HEK293T (cell line): Measurements from ENCODE around the gene SAMD10.

ENCODE experiments used
- ARNT ChIP-seq: fragments of 450-650 bp; IDR thresholded peaks from 2 replicates; pipeline ENCODE4 v1.6.1; 2017; ENCODE audit warnings: mild to moderate bottlenecking
- ELF4 ChIP-seq: fragments of 450-650 bp; IDR thresholded peaks from 2 replicates; pipeline ENCODE4 v1.6.1; 2017; ENCODE audit warnings: antibody characterized with exemption
- FOXA1 ChIP-seq: fragments of 450-650 bp; IDR thresholded peaks from 2 replicates; pipeline ENCODE4 v1.6.1; 2016; ENCODE audit warnings: mild to moderate bottlenecking
- FOXM1 ChIP-seq: fragments of 450-650 bp; IDR thresholded peaks from 2 replicates; pipeline ENCODE4 v1.6.1; 2017; ENCODE audit warnings: mild to moderate bottlenecking, borderline replicate concordance
- HDGF ChIP-seq: fragments of 450-650 bp; IDR thresholded peaks from 2 replicates; pipeline ENCODE4 v1.6.1; 2017; ENCODE audit warnings: antibody characterized with exemption, borderline replicate concordance
- LEF1 ChIP-seq: fragments of 450-650 bp; IDR thresholded peaks from 2 replicates; pipeline ENCODE4 v1.6.1; 2017; ENCODE audit warnings: mild to moderate bottlenecking, borderline replicate concordance
- PKNOX1 ChIP-seq: fragments of 450-650 bp; IDR thresholded peaks from 2 replicates; pipeline ENCODE4 v1.6.1; 2016
- SP1 ChIP-seq: fragments of 450-650 bp; IDR thresholded peaks from 2 replicates; pipeline ENCODE4 v1.6.1; 2017
- SUZ12 ChIP-seq: fragments of 450-650 bp; IDR thresholded peaks from 2 replicates; pipeline ENCODE4 v1.6.1; 2016; ENCODE audit warnings: mild to moderate bottlenecking
- TARDBP ChIP-seq: fragments of 450-650 bp; IDR thresholded peaks from 2 replicates; pipeline ENCODE4 v1.6.1; 2016

GRCh38 chr20:64025826-64026412 lies 46.5 kb upstream of the SAMD10 start:
- no peak for TF ChIP-seq ELF4
- no peak for TF ChIP-seq SP1
- no peak for TF ChIP-seq SUZ12
- no peak for TF ChIP-seq HDGF
- no peak for TF ChIP-seq ARNT
- no peak for TF ChIP-seq TARDBP
- TF ChIP-seq FOXM1 = no peak
- no peak for TF ChIP-seq LEF1
- TF ChIP-seq FOXA1 = no peak
- no peak for TF ChIP-seq PKNOX1
